MM.1S (cell line): Measurements from ENCODE around the gene HM13.
"Not testable (repeated sequence)": the region's sequence is repeated elsewhere in the genome, so short reads cannot be mapped to it uniquely, and the experiment has no call there.

Experiments used
- EZH2 ChIP-seq: fragments of 300-600 bp; sonication (generic); optimal IDR thresholded peaks from 2 replicates; pipeline ENCODE3; 2017; ENCODE audit warnings: low read depth, mild to moderate bottlenecking, antibody characterized with exemption, low read length, mixed read lengths
- TF ChIP-seq, protein P1 (sequence below): fragments of 300-600 bp; sonication (generic); IDR thresholded peaks from 2 replicates; pipeline ENCODE4 v1.5.1; 2016; ENCODE audit warnings: antibody characterized with exemption, low read length, mixed read lengths

DNA sequence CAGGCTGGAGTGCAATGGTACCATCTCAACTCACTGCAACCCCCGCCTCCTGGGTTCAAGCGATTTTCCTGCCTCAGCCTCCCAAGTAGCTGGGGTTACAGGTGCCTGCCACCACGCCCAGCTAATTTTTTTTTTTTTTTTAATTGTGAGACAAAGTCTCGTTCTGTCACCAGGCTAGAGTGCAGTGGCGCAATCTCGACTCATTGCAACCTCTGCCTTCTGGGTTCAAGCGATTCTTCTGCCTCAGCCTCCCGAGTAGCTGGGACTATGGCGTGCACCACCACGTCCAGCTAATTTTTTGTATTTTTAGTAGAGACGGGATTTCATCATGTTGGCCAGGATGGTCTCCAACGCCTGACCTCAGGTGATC is 98.0 kb downstream of the HM13 start:
- TF ChIP-seq, protein P1, sequence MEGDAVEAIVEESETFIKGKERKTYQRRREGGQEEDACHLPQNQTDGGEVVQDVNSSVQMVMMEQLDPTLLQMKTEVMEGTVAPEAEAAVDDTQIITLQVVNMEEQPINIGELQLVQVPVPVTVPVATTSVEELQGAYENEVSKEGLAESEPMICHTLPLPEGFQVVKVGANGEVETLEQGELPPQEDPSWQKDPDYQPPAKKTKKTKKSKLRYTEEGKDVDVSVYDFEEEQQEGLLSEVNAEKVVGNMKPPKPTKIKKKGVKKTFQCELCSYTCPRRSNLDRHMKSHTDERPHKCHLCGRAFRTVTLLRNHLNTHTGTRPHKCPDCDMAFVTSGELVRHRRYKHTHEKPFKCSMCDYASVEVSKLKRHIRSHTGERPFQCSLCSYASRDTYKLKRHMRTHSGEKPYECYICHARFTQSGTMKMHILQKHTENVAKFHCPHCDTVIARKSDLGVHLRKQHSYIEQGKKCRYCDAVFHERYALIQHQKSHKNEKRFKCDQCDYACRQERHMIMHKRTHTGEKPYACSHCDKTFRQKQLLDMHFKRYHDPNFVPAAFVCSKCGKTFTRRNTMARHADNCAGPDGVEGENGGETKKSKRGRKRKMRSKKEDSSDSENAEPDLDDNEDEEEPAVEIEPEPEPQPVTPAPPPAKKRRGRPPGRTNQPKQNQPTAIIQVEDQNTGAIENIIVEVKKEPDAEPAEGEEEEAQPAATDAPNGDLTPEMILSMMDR: not testable (repeated sequence)
- not testable (repeated sequence) for TF ChIP-seq EZH2
